Parathyroid adenoma (tissue), 2 donors: Measurements from ENCODE around the gene CXorf58.

Source experiments
- H2AFZ ChIP-seq: fragments of 300-600 bp; sonication (generic); one replicate; pipeline ENCODE4 v1.7.0; 2017; ENCODE audit warnings: antibody characterized with exemption, mild to moderate bottlenecking
- H3K27ac ChIP-seq: fragments of 300-600 bp; sonication (generic); one replicate; pipeline ENCODE4 v1.7.0; 2017
- H3K27me3 ChIP-seq: fragments of 300-600 bp; sonication (generic); one replicate; pipeline ENCODE4 v1.7.0; 2017; ENCODE audit warnings: low read length; ENCODE audit not compliant: control insufficient read depth, insufficient read depth
- H3K36me3 ChIP-seq: fragments of 300-600 bp; sonication (generic); one replicate; pipeline ENCODE4 v1.7.0; 2017; ENCODE audit warnings: low read length; ENCODE audit not compliant: control insufficient read depth, insufficient read depth
- H3K4me1 ChIP-seq: fragments of 300-600 bp; sonication (generic); one replicate; pipeline ENCODE4 v1.7.0; 2017; ENCODE audit warnings: control low read depth
- H3K4me2 ChIP-seq: fragments of 300-600 bp; sonication (generic); one replicate; pipeline ENCODE4 v1.7.0; 2017; ENCODE audit warnings: low read length
- H3K4me3 ChIP-seq: fragments of 300-600 bp; sonication (generic); one replicate; pipeline ENCODE4 v1.7.0; 2017; ENCODE audit warnings: low read depth, low read length
- H3K79me2 ChIP-seq: fragments of 300-600 bp; sonication (generic); one replicate; pipeline ENCODE4 v1.7.0; 2017; ENCODE audit warnings: control low read depth
- H3K9ac ChIP-seq: fragments of 300-600 bp; sonication (generic); one replicate; pipeline ENCODE4 v1.7.0; 2017; ENCODE audit warnings: mild to moderate bottlenecking
- H3K9me3 ChIP-seq: fragments of 300-600 bp; sonication (generic); one replicate; pipeline ENCODE4 v1.7.0; 2017; ENCODE audit warnings: low read length; ENCODE audit not compliant: control insufficient read depth
- CTCF ChIP-seq: fragments of 300-600 bp; sonication (generic); IDR thresholded peaks from one replicate; pipeline ENCODE4 v1.7.0; 2017; ENCODE audit warnings: antibody characterized with exemption, mild to moderate bottlenecking
- donor health status: primary hyperparathyroidism.

Gene CXorf58

GRCh38 chrX:23937100-23937499 lies 29.3 kb downstream of the CXorf58 start:
- Histone ChIP-seq H3K27me3 (no peaks in the 10 kb centered on the region), H3K27ac (no peak overlapping the region), H3K4me3 (no peak overlapping the region), H3K4me2 (no peak overlapping the region), H3K4me1 (no peaks in the 10 kb centered on the region), H3K9me3 (no peaks in the 10 kb centered on the region), H3K79me2 (no peaks in the 10 kb centered on the region), H3K9ac (no peak overlapping the region), H2AFZ (no peak overlapping the region), H3K36me3 (no peaks in the 10 kb centered on the region)
- no peak for TF ChIP-seq CTCF

GRCh38 chrX:23938690-23939089 lies 30.9 kb downstream of the CXorf58 start:
- no peaks in the 10 kb centered on the region for H3K4me1 ChIP-seq
- no peak for TF ChIP-seq CTCF
- no peaks in the 10 kb centered on the region for H3K9me3 ChIP-seq
- no peaks in the 10 kb centered on the region for H3K27me3 ChIP-seq
- H3K79me2 ChIP-seq: no peaks in the 10 kb centered on the region
- no peak overlapping the region for H3K4me2 ChIP-seq
- no peak overlapping the region for H3K4me3 ChIP-seq
- no peaks in the 10 kb centered on the region for H3K36me3 ChIP-seq
- H2AFZ ChIP-seq: no peak overlapping the region
- H3K9ac ChIP-seq: no peak overlapping the region
- H3K27ac ChIP-seq: no peak overlapping the region

- Histone ChIP-seq H3K4me3 (no peak overlapping the region), H3K27me3 (no peaks in the 10 kb centered on the region), H3K9me3 (no peaks in the 10 kb centered on the region), H2AFZ (no peak overlapping the region), H3K27ac (no peak overlapping the region), H3K36me3 (no peaks in the 10 kb centered on the region), H3K9ac (no peak overlapping the region), H3K4me2 (no peak overlapping the region), H3K79me2 (no peaks in the 10 kb centered on the region), H3K4me1 (no peaks in the 10 kb centered on the region)
- no peak for TF ChIP-seq CTCF
These were observed 31.4 kb downstream of the CXorf58 start for GRCh38 chrX:23939203-23939602.

- no peak overlapping the region for H3K27ac ChIP-seq
- H3K27me3 ChIP-seq: no peaks in the 10 kb centered on the region
- no peak overlapping the region for H3K4me2 ChIP-seq
- no peaks in the 10 kb centered on the region for H3K36me3 ChIP-seq
- H3K9me3 ChIP-seq: no peaks in the 10 kb centered on the region
- H3K79me2 ChIP-seq: no peaks in the 10 kb centered on the region
- no peak overlapping the region for H3K9ac ChIP-seq
- no peak overlapping the region for H3K4me3 ChIP-seq
- no peak for TF ChIP-seq CTCF
- no peaks in the 10 kb centered on the region for H3K4me1 ChIP-seq
- no peak overlapping the region for H2AFZ ChIP-seq
These were observed 36.4 kb downstream of the CXorf58 start for GRCh38 chrX:23944234-23944633.

GRCh38 chrX:23945206-23945605 lies 37.4 kb downstream of the CXorf58 start:
- Histone ChIP-seq H3K27me3 (no peaks in the 10 kb centered on the region), H3K9me3 (no peaks in the 10 kb centered on the region), H3K4me3 (no peak overlapping the region), H3K27ac (no peak overlapping the region), H3K4me1 (no peaks in the 10 kb centered on the region), H2AFZ (no peak overlapping the region), H3K4me2 (no peak overlapping the region), H3K36me3 (no peaks in the 10 kb centered on the region), H3K9ac (no peak overlapping the region), H3K79me2 (no peaks in the 10 kb centered on the region)
- TF ChIP-seq CTCF: no peak
